NCI-H510A treated with DMSO at 0.1 percent for 48 hours (cell line): Measurements from ENCODE around the gene CA12.

Experiments used
- DNase-seq: peaks from one replicate; lab custom pipeline; 2025; lab: John Stamatoyannopoulos, UW

CA12 gene

DNA sequence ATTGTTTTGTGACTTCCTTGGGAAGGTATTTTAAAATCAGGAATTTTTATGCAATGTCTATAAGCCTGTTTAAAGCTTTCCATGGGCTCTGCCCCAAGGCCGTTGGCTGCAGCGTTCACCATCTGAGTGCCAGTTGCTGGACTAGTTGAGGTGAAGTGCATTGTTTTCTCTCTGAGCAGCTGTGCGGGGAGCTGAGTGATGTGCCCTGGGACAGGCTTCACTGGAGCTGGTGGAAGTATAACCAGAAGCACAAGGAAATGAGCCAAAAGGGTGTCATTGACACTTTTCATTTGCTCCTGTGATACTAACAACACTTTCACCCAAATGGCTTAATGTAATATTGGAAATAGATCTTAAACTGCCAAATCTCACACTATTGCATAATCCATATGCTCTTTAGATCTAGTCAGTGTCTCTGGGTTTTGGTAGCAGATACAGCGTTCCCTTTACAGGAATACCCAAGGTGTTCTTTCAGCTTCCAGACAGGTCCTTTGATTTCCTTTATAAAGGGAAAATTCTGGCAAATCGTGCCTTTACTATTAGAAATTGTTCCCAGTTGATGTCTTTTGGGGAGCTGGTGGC lies 75.1 kb downstream of the CA12 start:
- DNase-seq: peak; percentile 28

DNA sequence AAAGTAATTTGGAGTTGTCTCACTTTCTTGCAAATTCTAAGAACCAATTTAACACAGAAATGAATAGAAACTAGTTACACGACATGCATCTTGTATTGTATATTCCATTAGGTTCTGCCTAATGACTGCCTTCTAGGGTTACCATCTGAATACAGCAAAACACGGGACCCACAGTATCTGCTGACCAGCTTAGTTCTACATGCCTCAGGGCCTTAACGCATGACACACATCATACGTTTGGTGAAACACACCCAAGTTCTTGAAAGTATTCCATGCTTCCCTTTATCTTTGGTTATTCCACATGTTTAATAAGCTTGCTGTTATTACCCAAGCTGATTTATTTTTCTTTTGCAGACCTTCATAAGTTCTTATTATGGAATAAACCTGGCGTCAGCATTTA lies 76.4 kb downstream of the CA12 start:
- DNase-seq: no peak

DNA sequence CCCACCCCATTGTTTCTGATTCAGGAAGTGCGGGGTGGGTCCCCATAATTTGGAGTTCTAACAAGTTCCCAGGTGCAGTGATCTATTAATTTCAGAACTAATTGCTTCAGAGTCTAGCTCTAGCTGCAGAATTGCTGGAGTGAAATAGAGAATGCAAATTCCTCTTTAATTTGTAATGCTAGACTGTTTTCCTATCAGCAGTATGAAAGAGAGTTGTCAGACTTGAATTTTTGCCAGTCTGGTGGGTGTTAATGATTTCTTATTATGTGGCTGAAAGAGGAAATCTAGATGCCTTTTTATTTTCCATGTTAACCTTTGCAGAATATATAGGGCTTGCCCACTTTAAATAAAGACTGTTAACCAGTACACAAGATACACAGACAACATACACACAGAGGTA lies 80.6 kb downstream of the CA12 start:
- DNase-seq: no peak

DNA sequence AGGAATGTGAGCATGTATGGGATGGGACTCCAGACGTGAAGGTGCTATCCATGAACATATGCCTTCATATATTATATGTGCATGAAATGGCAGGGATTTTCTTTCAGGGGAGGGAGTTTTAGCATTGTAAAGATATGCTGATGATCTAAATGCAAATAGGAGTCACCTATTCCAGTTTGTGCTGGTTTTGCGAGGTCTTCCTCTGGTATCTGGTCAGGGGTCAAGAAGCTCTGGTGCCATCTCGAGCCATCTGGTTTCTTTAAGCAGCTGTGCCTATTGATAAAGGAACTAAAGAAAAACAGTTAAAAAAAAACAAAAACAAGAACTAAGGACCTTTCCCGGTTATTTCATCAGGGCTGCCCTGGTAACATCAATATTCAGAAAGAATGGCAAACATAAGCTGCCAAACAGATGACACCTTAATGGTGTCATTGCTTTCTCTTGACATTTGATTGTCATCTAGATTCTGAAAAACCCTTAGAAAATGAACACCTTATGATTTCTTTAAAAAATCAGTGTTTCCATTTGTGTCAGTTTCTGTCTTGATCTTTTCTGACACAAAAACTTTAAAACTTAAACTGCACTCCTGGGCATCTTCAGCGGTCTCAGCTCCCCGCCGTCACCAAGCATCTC lies 81.6 kb downstream of the CA12 start:
- no peak for DNase-seq

DNA sequence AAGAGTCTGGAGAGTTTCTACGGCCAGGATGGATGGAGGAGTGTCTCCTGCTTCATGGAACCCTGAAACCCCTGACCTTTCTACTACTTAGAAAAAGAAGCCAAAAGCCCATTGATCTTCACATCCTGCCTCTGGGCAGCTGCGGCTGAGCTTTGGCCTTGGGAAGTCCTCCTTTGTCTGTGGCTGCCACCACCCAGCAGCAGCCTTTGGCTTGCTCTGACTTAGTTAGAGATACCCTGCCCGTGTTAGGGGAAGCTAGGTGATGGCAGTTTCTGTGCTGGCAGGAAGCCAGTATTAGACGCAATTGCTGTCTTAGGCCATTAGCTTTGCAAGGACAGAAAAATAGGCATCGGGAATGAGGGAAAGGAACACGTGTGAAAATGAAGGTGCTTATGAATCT lies 85.5 kb downstream of the CA12 start:
- DNase-seq: peak; percentile 20

DNA sequence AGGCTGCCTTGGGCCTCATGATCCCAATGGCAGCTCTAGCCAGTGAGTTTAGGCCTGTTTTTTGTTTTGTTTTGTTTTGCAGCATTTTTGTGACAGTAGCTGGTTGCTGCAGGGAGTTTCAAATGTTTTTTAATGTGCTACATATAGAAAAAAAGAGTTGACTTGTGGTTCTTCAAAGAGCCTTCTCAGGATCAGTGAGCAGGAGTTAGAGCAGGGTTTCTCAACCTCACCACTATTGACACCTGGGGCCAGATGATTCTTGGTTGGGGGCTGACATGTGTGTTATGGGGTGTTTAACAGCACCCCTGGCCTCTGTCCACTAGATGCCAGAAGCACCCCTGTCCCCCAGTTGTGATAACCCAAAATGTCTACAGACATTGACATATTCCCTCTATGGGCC lies 86.3 kb downstream of the CA12 start:
- no peak for DNase-seq

DNA sequence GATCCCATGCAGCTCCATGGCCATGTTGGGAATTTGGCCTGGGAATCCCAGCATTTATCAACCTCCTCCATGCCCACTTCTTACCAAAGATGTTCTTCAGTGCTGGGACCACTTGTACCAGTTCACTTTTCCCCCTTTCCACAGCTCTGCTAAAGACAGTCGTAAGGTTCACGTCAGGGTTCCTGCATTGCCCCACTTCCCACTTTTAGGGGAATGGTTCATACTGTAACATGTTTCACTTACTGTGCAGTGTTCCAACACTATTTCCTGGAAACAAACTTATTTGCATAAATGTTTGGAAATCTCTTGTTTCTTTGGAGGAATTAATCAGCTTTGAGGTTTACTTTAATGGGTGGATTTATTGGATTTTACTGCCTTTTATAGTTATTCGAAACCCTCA lies 87.3 kb downstream of the CA12 start:
- DNase-seq: no peak

DNA sequence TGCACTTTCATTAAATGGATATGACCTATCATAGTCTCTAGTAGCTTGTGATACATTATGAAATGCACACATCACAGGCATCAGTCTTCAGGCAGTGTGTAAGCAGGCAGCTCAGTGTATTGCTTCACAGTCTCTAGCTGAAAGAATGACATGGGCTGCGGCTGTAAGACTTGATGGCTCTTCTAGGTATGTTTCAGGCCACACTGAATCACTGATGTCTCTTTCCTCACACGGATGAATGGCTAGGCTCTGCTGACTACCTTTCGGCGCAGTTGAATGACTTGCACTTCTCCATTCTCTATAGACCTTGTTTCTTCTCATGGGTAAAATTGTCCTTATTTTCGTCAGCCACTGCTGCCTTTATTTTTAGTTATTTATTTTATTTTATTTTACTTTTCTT lies 88.9 kb downstream of the CA12 start:
- no peak for DNase-seq

DNA sequence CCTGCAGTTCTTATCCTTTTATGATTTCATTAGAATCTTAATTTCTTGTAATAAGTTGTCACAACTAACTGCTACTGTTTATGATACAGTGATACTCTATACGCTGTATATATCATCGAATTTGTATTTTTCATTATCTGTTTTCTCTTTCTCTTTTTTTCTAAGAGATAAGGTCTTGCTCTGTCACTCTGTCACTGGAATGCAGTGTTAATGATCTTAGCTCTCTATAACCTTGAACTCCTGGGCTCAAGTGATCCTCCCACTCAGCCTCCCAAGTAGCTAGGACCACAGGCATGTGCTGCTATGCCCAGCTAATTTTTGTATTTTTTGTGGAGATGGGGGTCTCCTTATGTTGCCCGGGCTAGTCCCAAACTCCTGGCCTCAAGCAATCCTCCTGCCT lies 89.4 kb downstream of the CA12 start:
- no peak for DNase-seq

DNA sequence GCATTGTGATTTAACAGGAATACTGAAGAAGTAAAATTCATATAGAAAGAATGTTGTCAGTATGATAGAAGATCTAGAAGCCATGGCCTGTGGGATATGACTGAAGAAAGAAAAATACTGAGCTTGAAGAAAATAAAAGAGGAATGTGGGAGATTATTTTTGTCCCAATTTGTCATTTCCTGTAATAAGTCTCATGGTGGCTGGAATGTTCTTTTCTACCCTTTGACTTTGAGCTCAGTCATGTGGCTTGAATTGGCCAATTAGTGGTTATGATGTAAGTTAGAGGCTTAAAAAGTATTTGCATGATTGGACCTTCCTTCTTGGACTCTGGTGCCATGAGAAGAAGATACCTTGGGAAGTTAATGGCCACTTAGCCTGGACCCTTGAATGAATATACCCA lies 90.1 kb downstream of the CA12 start:
- no peak for DNase-seq

DNA sequence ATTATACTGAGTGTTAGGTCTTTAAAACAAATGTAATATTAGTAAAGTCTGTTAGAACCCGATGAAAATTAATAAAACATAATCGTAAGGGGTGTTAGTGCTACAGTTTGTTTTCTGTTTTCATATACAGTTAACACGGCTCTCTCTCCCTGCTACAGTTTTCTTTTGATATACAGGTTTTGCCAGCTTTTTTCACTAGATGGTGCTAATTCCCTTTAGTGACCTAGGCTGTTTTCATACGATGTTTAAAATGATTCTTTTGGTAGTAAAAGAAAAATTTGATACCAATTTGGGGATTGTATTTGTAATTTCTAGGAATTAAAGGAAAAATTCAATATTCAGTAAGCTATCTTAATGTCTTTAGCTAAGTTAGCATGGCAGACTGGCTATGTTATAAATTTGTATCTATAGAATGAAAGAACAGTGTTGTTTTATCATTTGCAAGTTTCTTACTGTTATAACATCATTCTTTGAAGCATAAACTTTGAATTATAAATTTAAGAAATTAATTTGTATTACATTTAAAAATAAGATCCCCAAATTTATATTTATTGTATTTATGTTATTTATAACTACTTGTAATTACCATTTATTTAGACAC lies 92.8 kb downstream of the CA12 start:
- peak; percentile 70 for DNase-seq

DNA sequence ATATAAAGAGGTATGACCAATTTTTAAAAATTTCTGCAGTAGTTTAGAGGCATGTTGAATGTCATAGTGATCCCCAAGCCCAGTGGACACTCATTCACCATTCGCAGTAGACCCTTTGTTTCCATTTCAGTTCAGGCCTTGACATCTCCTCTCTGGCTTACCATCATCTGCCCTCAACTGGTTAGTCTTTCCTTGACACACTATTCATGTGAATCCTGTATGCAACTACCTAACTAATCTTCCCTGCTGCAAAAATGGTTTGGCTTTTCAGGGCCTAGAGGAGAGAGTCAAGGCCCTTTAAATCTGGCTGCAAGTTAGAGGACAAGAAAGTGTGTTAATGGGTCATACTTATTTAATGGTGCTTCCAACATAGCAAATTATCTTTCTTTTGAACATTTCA lies 93.3 kb downstream of the CA12 start:
- DNase-seq: no peak

DNA sequence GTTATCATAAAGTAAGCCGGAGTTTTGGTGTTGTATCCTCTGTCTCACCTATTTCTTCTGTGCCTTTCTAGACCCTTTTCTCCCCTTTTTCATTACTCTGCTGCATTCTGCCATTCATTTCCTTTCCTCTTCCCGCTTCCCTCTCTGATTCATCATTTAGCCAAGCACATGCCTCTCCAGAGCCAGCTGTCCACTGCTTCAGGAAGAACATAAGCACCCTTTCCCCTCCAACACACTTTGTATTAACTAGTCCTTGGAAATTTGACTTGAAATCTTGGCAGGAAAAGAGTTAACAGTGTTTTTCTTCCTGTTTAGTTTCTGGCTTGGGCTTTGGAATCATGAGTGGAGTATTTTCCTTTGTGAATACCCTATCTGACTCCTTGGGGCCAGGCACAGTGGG lies 94.5 kb downstream of the CA12 start:
- no peak for DNase-seq

DNA sequence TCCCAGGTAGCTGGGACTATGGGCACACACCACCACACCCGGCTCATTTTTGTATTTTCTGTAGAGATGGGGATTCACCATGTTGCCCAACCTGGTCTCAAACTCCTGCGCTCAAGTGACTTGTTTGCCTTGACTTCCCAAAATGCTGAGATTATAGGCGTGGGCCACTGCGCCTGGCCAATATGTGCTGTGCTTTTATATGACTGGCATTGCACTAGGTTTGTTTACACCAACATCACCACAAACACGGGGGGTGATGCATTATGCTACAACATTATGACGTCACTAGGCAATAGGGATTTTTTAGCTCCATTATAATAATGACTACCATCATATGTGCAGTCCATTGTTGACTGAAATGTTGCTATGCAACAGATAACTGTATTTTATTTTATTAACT lies 97.3 kb downstream of the CA12 start:
- DNase-seq: no peak

DNA sequence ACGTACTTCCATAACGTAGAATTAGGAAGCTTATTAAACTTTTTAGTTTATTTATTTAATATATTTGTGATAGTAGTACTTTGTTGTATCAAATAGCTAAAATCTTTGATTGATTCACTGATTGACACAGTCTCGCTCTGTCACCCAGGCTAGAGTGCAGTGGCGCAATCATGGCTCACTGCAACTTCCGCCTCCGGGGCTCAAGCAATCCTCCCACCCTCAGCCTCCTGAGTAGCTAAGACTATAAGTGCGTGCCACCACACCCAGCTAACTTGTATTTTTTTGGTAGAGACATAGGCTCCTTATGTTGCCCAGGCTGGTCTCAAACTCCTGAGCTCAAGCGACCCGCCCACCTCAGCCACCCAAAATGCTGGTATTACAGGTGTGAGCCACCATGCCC lies 98.5 kb downstream of the CA12 start:
- no peak for DNase-seq

DNA sequence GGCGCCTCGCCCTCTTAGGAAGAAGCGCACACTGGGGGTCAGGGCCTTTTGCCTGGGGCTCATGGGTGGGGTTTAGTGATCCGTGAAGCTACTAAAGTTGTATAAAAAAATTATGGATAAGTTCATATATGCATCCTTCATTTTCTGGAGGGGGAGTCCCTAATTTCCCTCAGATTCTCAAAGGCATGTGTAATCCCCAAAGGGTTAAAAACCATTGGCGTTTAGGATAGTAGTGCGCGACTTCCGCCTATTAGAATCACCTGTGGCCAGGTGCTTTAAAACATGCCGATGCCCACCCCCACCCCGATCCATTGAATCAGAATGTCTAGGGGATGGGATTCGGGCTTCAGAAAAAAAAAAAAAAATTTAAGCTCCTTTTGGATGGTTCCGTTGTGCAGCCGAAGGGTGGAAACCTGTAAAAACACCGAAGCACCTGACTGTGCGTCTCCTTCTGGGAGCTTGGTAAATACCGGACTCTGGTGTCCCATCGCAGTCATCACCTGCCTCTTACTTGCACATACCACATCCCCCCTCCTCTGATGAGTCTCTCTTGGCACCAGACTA lies 103.7 kb downstream of the CA12 start:
- DNase-seq: peak; percentile 31

DNA sequence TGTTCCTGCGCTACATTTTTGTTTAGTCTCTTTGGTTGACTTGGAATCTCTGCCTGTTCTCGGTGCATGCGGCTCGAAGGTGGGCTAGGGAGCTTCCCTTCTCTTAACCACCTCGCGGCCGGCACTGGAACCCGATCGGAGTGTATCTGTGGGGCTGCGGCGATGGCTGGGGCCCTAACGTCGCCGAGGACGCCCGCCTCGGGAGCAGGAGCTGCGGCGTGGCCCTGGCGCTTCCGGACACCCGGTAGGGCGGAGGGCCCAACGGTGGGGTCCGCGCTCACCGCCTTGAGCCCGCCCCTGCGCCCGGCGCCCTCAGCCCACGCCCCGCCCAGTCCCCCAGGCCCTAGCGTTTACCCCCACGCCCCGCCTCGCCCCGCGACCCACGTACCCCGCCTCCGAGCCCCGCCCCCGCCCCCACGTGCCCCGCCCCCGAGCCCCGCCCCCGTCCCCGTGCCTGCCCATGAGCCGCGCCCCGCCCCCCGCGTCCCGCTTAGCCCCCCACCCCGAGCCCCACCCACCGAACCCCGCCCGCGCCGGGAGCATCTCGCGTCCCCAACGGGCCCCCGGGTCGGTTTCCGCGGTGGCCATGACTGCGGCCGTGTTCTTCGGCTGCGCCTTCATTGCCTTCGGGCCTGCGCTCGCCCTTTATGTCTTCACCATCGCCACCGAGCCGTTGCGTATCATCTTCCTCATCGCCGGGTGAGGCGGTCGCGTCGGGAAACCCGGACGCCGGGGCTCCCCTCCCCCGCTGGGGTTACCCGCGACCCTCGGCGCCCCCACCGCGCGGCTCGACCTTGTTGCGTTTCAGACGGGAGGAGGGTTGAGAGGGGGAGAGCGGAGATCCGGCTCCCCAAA lies 104.4 kb downstream of the CA12 start, which contains the start of gene APH1B:
Gene APH1B, plus strand, starts transcription at position 568 of the 855 bp plus-strand sequence. Its CDS starts 19 bp downstream, at position 587.
- DNase-seq: peak; percentile 58

DNA sequence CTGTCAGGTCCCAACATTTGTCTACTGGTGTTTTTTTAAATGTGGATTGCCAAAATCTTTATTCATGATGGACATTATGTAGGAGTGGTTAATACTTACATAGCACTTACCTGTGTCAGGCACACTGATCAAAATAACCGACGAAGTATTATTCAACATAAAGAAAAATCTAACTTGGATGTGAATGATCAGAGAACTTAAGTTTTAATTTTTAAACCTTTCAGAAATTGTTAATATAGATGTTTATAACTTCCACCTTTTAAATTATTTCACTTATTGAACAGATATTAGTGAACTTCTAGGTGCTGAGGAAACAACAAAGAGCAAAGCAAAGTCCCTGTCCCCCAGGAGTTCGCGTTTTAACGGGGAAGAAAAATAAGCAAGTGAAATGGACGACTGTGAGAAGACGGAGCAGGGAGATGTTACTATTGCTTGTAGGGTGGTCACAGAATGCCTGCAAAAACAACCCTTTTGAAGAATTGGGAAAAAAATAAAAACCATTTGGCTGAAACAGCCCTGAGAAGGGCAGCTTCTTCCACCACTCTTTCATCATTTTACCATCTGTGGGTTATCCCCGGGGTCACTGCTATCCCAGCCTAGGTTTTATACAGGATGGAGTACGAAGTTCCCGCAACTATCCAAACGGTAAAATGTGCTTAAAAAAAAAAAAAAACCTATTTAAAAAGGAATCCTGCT lies 105.2 kb downstream of the CA12 start:
- peak; percentile 26 for DNase-seq

DNA sequence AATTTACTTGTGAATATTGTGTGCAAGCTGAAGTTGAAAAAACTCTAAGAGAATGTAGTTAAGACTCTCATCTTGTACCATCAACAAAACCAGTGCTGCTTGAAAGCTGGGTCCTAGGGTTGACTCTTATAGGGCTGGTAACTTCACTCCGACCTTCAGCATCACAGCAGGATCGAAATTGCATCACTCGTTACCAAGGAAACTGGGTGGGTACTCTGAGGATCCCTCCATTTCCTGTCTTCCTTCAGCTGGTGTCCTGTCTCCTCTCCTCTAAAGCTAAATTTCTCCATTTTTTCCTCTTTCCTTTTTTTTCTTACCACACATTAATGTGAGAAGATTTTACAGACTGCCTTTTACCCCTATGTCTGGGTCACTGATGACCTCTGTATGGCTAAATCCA lies 107.2 kb downstream of the CA12 start:
- DNase-seq: no peak
